WI38 (cell line): ENCODE data around the gene MAPK13.

Experiments used
- H3K4me3 ChIP-seq: 2 replicates; pipeline ENCODE4 v1.5.1; 2011; ENCODE audit warnings: low read depth, mild to moderate bottlenecking, control low read depth, low read length
- CTCF ChIP-seq: IDR thresholded peaks from 2 replicates; pipeline ENCODE4 v1.5.1; 2012; ENCODE audit warnings: low read depth, mild to moderate bottlenecking, control low read depth, low read length

Gene MAPK13

DNA sequence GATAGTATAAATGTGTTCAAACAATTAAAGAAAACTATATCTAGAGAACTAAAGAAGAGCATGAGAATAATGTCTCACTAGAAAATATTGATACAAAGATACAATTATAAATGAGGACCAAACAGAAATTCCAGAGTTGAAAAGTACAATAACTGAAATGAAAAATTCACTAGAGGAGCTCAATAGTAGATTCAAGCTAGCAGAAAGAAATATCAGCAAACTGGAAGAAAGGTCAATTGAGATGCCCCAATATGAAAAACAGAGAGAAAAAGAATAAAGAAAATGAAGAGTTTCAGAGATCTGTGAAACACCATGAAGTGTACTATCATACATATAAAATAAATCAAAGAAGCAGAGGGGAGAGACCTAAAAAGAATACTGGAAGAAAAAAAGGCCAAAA lies 48.2 kb downstream of the MAPK13 start:
- H3K4me3 ChIP-seq = no peak overlapping the region
- TF ChIP-seq CTCF = no peak

GRCh38 chr6:36180126-36180525 lies 49.8 kb downstream of the MAPK13 start:
- no peak overlapping the region for H3K4me3 ChIP-seq
- TF ChIP-seq CTCF = no peak

DNA sequence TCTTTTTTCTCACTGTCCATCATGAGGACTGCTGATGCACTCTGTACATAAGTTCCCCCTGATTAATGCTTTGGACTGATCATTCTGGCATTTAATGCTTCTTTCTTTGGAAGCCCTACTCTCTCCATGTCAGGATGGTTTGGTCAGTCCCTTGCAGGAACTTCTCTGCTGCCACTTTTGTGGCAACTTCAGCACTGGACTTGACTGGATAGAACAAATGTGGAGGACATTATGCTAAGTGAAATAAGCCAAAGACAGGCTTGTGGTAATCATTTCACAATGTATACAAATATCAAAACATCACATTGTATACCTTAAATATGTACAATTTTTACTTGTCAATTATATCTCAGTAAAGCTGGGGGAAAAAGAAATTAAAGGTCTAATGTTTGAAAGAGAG lies 54.0 kb downstream of the MAPK13 start:
- TF ChIP-seq CTCF = no peak
- H3K4me3 ChIP-seq = no peak overlapping the region

DNA sequence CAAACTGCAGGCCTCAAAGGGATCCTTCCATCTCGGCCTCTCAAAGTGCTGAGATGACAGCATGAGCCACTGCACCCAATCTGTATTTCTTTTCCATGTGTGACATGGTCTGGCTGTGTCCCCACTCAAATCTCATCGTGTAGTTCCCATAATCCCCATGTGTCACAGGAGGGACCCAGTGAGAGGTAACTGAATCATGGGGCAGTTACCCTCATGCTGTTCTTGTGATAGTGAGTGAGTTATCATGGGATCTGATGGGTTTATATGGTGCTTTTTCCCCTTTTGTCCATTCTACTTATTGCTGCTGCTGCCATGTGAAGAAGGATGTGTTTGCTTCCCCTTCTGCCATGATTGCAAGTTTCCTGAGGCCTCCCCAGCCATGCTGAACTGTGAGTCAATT lies 55.9 kb downstream of the MAPK13 start:
- H3K4me3 ChIP-seq = no peak overlapping the region
- TF ChIP-seq CTCF = no peak

DNA sequence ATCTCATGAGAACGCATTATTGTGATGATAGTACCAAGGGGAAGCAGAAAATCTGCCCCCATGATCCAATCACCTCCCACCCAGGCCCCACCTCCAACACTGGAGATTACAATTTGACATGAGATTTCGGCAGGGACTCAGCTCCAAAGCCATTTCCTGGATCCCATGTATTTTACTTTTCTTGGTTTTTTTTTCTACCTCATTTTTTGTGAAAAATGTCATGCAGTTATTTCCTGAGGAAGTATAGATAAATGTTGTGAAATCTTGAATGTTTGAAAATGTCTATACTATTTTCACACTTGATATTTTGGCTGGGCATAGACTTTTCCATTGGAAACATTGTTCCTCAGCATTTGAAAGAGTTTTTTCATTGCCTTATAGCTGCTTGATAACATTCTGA lies 57.1 kb downstream of the MAPK13 start:
- H3K4me3 ChIP-seq = no peak overlapping the region
- no peak for TF ChIP-seq CTCF
